WTC11 (cell line): ENCODE measurements around the gene SAFB. TPM values are rescaled to one million over a fixed set of nuclear protein-coding genes. Genes with fewer than 3 reads are reported as not detected.

Source experiments
- ATAC-seq: fragments of 200-7000 bp; cut with Tn5 transposase; 2 replicates; pipeline ENCODE4 v1.10.0; 2021; ENCODE audit warnings: mild to moderate bottlenecking, moderate library complexity
- CTCF ChIA-PET: fragments of 300-600 bp; sonication (Branson Sonifier 250); formaldehyde crosslinking; loops from one replicate; lab custom pipeline; 2021; ENCODE audit warnings: antibody characterized with exemption; lab: Charles Lee
- POLR2A ChIA-PET: fragments of 350-600 bp; sonication (Branson Sonifier 250); formaldehyde crosslinking; loops from one replicate; lab custom pipeline; 2021; ENCODE audit warnings: antibody characterized with exemption; lab: Charles Lee
- DNase-seq: peaks from one replicate; pipeline ENCODE4 v3.0.0; 2021; ENCODE audit warnings: low spot score
- H3K27ac Mint-ChIP-seq: 2 replicates; pipeline ENCODE4 v1.8.0; 2021; ENCODE audit warnings: mixed read lengths
- H3K27me3 Mint-ChIP-seq: 2 replicates; pipeline ENCODE4 v1.8.0; 2021; ENCODE audit warnings: low read depth, mild to moderate bottlenecking, moderate library complexity, mixed read lengths
- H3K36me3 Mint-ChIP-seq: 2 replicates; pipeline ENCODE4 v1.8.0; 2021; ENCODE audit warnings: mixed read lengths
- H3K4me1 Mint-ChIP-seq: 2 replicates; pipeline ENCODE4 v1.8.0; 2022; ENCODE audit warnings: mixed read lengths
- H3K4me3 Mint-ChIP-seq: 2 replicates; pipeline ENCODE4 v1.8.0; 2021; ENCODE audit warnings: mild to moderate bottlenecking, moderate library complexity, mixed read lengths
- H3K9me3 Mint-ChIP-seq: 2 replicates; pipeline ENCODE4 v1.8.0; 2021; ENCODE audit warnings: mixed read lengths
- E2F1 ChIP-seq: sonication (generic); formaldehyde crosslinking; IDR thresholded peaks from 2 replicates; pipeline ENCODE4 v1.8.0; 2022; ENCODE audit warnings: mild to moderate bottlenecking, missing genetic modification reagents
- GTF2I ChIP-seq: fragments of 250-450 bp; sonication (Bioruptor Pico); conservative IDR thresholded peaks from 2 replicates; pipeline ENCODE4 v1.4.0; 2021; ENCODE audit warnings: mild to moderate bottlenecking
- NFATC4 ChIP-seq: fragments of 250-450 bp; sonication (Bioruptor Pico); IDR thresholded peaks from 2 replicates; pipeline ENCODE4 v1.9.0; 2021; ENCODE audit warnings: mild to moderate bottlenecking
- PRRX2 ChIP-seq: fragments of 250-450 bp; sonication (Bioruptor Pico); IDR thresholded peaks from 2 replicates; pipeline ENCODE4 v1.8.0; 2021; ENCODE audit warnings: mild to moderate bottlenecking
- STAT6 ChIP-seq: sonication (generic); formaldehyde crosslinking; conservative IDR thresholded peaks from 2 replicates; pipeline ENCODE4 v1.8.1; 2023; ENCODE audit warnings: mild to moderate bottlenecking, low read depth, missing genetic modification reagents, moderate library complexity
- ZNF232 ChIP-seq: sonication (generic); formaldehyde crosslinking; IDR thresholded peaks from 2 replicates; pipeline ENCODE4 v1.8.0; 2022; ENCODE audit warnings: mild to moderate bottlenecking, missing genetic modification reagents
- ZNF263 ChIP-seq: sonication (generic); formaldehyde crosslinking; IDR thresholded peaks from 2 replicates; pipeline ENCODE4 v1.8.1; 2022; ENCODE audit warnings: low read depth, mild to moderate bottlenecking, moderate library complexity, missing genetic modification reagents
- total RNA-seq: library from RNA; stranded (reverse); gene quantifications from 3 replicates; pipeline ENCODE4 v1.2.3, GENCODE V29; 2021
- TF ChIP-seq, protein P1 (sequence below): sonication (generic); formaldehyde crosslinking; IDR thresholded peaks from 2 replicates; pipeline ENCODE4 v1.8.1; 2023; ENCODE audit warnings: mild to moderate bottlenecking, missing genetic modification reagents
- TF ChIP-seq, protein P2 (sequence below): fragments of 250-450 bp; sonication (Bioruptor Pico); IDR thresholded peaks from 2 replicates; pipeline ENCODE4 v1.9.0; 2021; ENCODE audit warnings: mild to moderate bottlenecking, borderline replicate concordance

SAFB gene
- total RNA-seq, 1 experiment from 2014 or later, result 141 TPM

DNA sequence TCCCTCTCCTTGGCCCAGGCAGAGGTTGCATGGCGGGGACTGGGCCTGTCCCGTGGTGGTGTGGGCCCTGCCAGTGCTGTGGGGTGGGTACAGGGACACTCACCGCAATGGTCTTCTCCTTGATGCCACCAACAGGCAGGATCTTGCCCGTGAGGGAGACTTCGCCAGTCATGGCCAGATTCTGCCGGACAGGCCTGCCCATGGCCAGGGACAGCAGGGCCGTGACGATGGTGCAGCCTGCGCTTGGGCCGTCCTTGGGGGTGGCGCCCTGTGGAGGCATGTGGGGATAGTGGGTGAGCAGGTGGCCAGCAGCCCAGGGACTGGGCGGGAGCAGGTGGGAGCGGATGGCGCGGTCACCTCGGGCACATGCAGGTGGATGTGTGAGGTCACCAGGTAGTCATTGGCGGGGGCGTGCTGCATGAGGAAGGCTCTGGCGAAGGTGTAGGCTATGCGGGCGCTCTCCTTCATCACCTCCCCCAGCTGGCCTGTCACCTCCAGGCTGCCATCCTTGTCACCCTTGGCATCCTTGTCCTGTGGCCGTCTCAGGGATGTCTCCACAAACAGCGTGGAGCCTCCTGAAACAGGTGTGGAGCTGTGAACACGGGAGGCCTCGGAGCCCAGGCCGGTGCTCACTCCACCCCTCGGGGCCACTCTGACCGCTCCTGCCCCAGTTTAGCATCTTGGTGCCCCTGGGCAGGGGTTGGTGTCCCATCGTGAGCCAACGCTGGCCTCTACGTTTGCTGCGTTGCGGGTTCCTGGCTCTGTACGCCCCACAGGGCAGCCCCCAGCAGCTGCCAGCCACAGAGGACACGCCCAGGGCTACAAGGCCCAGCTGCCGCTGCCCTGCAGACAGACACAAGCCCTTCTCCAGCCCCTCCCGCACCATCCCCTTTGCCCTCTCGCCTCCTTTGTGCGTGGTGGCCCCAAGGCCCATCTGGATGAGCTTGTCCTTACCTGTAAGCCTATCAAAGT is 70.6 kb downstream of the SAFB start (continued):
- TF ChIP-seq ZNF232 (CRISPR knock-in tag) (no peak), ZNF263 (no peak), E2F1 (CRISPR knock-in tag) (no peak), GTF2I (CRISPR knock-in tag) (no peak), NFATC4 (CRISPR knock-in tag) (no peak)
- TF ChIP-seq, protein P1, sequence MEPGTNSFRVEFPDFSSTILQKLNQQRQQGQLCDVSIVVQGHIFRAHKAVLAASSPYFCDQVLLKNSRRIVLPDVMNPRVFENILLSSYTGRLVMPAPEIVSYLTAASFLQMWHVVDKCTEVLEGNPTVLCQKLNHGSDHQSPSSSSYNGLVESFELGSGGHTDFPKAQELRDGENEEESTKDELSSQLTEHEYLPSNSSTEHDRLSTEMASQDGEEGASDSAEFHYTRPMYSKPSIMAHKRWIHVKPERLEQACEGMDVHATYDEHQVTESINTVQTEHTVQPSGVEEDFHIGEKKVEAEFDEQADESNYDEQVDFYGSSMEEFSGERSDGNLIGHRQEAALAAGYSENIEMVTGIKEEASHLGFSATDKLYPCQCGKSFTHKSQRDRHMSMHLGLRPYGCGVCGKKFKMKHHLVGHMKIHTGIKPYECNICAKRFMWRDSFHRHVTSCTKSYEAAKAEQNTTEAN, result no peak
- TF ChIP-seq, protein P2, sequence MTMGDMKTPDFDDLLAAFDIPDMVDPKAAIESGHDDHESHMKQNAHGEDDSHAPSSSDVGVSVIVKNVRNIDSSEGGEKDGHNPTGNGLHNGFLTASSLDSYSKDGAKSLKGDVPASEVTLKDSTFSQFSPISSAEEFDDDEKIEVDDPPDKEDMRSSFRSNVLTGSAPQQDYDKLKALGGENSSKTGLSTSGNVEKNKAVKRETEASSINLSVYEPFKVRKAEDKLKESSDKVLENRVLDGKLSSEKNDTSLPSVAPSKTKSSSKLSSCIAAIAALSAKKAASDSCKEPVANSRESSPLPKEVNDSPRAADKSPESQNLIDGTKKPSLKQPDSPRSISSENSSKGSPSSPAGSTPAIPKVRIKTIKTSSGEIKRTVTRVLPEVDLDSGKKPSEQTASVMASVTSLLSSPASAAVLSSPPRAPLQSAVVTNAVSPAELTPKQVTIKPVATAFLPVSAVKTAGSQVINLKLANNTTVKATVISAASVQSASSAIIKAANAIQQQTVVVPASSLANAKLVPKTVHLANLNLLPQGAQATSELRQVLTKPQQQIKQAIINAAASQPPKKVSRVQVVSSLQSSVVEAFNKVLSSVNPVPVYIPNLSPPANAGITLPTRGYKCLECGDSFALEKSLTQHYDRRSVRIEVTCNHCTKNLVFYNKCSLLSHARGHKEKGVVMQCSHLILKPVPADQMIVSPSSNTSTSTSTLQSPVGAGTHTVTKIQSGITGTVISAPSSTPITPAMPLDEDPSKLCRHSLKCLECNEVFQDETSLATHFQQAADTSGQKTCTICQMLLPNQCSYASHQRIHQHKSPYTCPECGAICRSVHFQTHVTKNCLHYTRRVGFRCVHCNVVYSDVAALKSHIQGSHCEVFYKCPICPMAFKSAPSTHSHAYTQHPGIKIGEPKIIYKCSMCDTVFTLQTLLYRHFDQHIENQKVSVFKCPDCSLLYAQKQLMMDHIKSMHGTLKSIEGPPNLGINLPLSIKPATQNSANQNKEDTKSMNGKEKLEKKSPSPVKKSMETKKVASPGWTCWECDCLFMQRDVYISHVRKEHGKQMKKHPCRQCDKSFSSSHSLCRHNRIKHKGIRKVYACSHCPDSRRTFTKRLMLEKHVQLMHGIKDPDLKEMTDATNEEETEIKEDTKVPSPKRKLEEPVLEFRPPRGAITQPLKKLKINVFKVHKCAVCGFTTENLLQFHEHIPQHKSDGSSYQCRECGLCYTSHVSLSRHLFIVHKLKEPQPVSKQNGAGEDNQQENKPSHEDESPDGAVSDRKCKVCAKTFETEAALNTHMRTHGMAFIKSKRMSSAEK (CRISPR knock-in tag), result 0 out of 2 replicates have a peak, but pooled peaks have one; percentile 40
- TF ChIP-seq, all 79 proteins: peak for 4

- no peaks in the 10 kb centered on the region for H3K9me3 Mint-ChIP-seq
- TF ChIP-seq PRRX2 (CRISPR knock-in tag) (no peak), NFATC4 (CRISPR knock-in tag) (0 out of 2 replicates have a peak, but pooled peaks have one; percentile 17), STAT6 (CRISPR knock-in tag) (no peak)
- TF ChIP-seq, all 79 proteins: peak for 1
- H3K36me3 Mint-ChIP-seq, result peaks cover 48% of the 10 kb centered on the region
- H3K27me3 Mint-ChIP-seq, result no peaks in the 10 kb centered on the region
- peak overlapping the region; percentile 32; the same call in 1 of the 2 replicates for H3K27ac Mint-ChIP-seq
- ChIA-PET POLR2A (interaction anchor here (0.6 to 0.9 kb wide), 2 partner anchors 22 to 24 kb away, joined by 3 to 4 read pairs; no protein-coding TSS in a partner anchor), CTCF (no interaction called here)
- peaks cover 6% of the 10 kb centered on the region; the same call in 1 of the 2 replicates for H3K4me1 Mint-ChIP-seq
- no peak for ATAC-seq
- no peak for DNase-seq
- no peak overlapping the region for H3K4me3 Mint-ChIP-seq
These were observed 71.5 kb downstream of the SAFB start for GRCh38 chr19:5694167-5694955.
